MM.1S (cell line): ENCODE results near the gene LARGE1.

Source experiments
- CTCF ChIP-seq: fragments of 300-600 bp; sonication (generic); IDR thresholded peaks from 2 replicates; pipeline ENCODE4 v1.5.1; 2016; ENCODE audit warnings: antibody characterized with exemption, low read length, mixed read lengths
- EZH2 ChIP-seq: fragments of 300-600 bp; sonication (generic); optimal IDR thresholded peaks from 2 replicates; pipeline ENCODE3; 2017; ENCODE audit warnings: low read depth, mild to moderate bottlenecking, antibody characterized with exemption, low read length, mixed read lengths

DNA sequence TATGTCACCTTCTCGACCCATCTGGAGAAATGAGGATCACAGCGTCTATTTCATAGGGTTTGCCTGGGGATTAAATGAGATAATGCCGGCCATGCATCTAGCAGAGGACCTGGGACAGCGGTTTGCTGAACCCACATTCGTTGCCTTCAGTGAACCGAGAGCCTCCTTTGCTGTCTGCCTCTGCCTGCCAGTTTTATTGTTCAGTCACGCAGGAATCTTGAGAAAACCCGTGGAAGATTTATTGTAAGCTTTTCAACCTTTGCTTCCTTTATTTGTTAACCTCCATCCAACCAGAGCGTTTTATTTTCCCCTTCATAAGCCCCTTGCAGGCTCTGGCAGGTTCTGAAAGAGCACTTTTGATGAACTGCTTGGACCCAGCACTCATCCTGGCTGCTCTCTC lies 659.8 kb downstream of the LARGE1 start:
- TF ChIP-seq EZH2, result no peak
- TF ChIP-seq CTCF, result no peak
